Activated naive CD8-positive, alpha-beta T cell treated with anti-CD3 and anti-CD28 coated beads, Interleukin-2, amount 50 U/mL, for 24 hours (primary cell): Measurements from ENCODE around the gene FKBP9.

ENCODE experiments used
- ATAC-seq: fragments of 150-1000 bp; cut with Tn5 transposase; one replicate; pipeline ENCODE4 v1.10.0; 2021
- DNase-seq: peaks from one replicate; pipeline ENCODE4 v3.0.0; 2021
- H3K27ac Mint-ChIP-seq: one replicate; pipeline ENCODE4 v1.8.0; 2021; ENCODE audit warnings: mild to moderate bottlenecking, mixed read lengths
- H3K27me3 Mint-ChIP-seq: one replicate; pipeline ENCODE4 v1.8.0; 2021; ENCODE audit warnings: mixed read lengths
- H3K36me3 Mint-ChIP-seq: one replicate; pipeline ENCODE4 v1.8.0; 2021; ENCODE audit warnings: low read depth, mixed read lengths
- H3K4me1 Mint-ChIP-seq: one replicate; pipeline ENCODE4 v1.8.0; 2021; ENCODE audit warnings: mixed read lengths
- H3K4me3 Mint-ChIP-seq: one replicate; pipeline ENCODE4 v1.8.0; 2021; ENCODE audit warnings: mild to moderate bottlenecking, moderate library complexity, mixed read lengths
- H3K9me3 Mint-ChIP-seq: one replicate; pipeline ENCODE4 v1.8.0; 2021; ENCODE audit warnings: mixed read lengths

Gene FKBP9

GRCh38 chr7:33050535-33051318, 93.5 kb downstream of the FKBP9 start:
- H3K27me3 Mint-ChIP-seq = no peaks in the 10 kb centered on the region
- peaks cover 2% of the 10 kb centered on the region for H3K36me3 Mint-ChIP-seq
- peaks cover 59% of the 10 kb centered on the region for H3K4me1 Mint-ChIP-seq
- H3K27ac Mint-ChIP-seq = peak overlapping the region; percentile 20
- DNase-seq (no peak), ATAC-seq (no peak)
- H3K4me3 Mint-ChIP-seq = no peak overlapping the region
- no peaks in the 10 kb centered on the region for H3K9me3 Mint-ChIP-seq

GRCh38 chr7:33053721-33054120, 96.5 kb downstream of the FKBP9 start:
- H3K9me3 Mint-ChIP-seq = no peaks in the 10 kb centered on the region
- H3K27me3 Mint-ChIP-seq = no peaks in the 10 kb centered on the region
- DNase-seq = no peak
- H3K27ac Mint-ChIP-seq = peak overlapping the region; percentile 57
- peaks cover 68% of the 10 kb centered on the region for H3K4me1 Mint-ChIP-seq
- no peak for ATAC-seq
- peaks cover 12% of the 10 kb centered on the region for H3K36me3 Mint-ChIP-seq
- H3K4me3 Mint-ChIP-seq = no peak overlapping the region

- peak overlapping the region; percentile 49 for H3K27ac Mint-ChIP-seq
- H3K4me3 Mint-ChIP-seq = no peak overlapping the region
- no peaks in the 10 kb centered on the region for H3K27me3 Mint-ChIP-seq
- no peaks in the 10 kb centered on the region for H3K9me3 Mint-ChIP-seq
- peaks cover 72% of the 10 kb centered on the region for H3K4me1 Mint-ChIP-seq
- ATAC-seq (peak; percentile 88), DNase-seq (no peak)
- peaks cover 17% of the 10 kb centered on the region for H3K36me3 Mint-ChIP-seq
These were observed 97.2 kb downstream of the FKBP9 start for GRCh38 chr7:33054261-33054964.

GRCh38 chr7:33055158-33055557, 97.9 kb downstream of the FKBP9 start:
- ATAC-seq = no peak
- Mint-ChIP-seq H3K36me3 (peaks cover 17% of the 10 kb centered on the region), H3K4me3 (peak overlapping the region; percentile 6), H3K4me1 (peaks cover 78% of the 10 kb centered on the region), H3K27ac (peak overlapping the region; percentile 49), H3K27me3 (no peaks in the 10 kb centered on the region), H3K9me3 (no peaks in the 10 kb centered on the region)
- DNase-seq = no peak
